ENCODE data around the gene PRKN.

GRCh38 chr6:161880056-161880455 is 847.5 kb downstream of the PRKN start:
- no peak for TF ChIP-seq POLR2A (IDR thresholded peaks at IDR 0.05; ENCODE audit: low read length)
- TF ChIP-seq GATA1 (IDR thresholded peaks at IDR 0.05; ENCODE audit: low read depth, low read length): no peak
